ENCODE data around the gene CUX1. TPM values are rescaled to one million over a fixed set of nuclear protein-coding genes. Genes with fewer than 3 reads are reported as not detected.

The CUX1 gene
- total and polyA plus RNA-seq, 2 of the 13 experiments (the other 11 are each of a cell fraction or from before 2014, with no cell fraction given) = 13.7 to 14.9 TPM

DNA sequence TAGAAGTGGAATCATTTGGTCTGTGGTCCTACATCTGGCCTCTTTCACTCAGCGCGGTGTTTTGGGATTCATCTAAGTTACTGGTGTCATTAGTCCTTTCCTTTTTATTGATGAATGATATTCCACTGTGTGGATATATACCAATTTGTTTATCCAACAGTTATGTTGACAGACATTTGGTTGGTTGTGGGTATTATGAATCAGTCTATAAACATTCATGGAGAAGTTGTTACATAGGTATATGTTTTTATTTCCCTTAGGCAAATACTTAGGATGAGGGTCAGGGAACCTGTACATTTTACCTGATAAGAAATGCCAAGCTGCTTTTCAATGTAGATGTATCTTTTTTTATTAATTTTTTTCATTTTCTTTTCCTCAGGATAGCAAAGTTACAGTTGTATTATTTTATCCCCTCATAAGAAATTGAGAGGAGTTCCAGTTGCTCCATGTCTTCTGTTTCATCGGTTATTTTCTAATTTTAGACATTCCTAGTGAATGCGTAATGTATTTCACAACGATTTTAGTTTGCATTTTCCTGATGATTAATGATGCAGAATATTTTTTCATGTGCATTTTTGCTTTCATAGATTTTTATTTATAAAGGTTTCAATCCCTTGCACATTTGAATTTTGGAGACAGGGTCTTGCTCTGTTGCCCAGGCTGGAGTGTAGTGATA lies 265.4 kb downstream of the CUX1 start:
- FAIRE-seq (no peak), DNase-seq (ENCODE audit: low spot score) (no peak), ATAC-seq (no peak)
- no peak overlapping the region for H3K9ac ChIP-seq (ENCODE audit: insufficient read depth, low read depth, low read length)
- ChIA-PET CTCF (ENCODE audit: low intra/inter-chr PET ratio, low total read pairs) (no interaction called here), POLR2A (no interaction called here)
- TF ChIP-seq CREB1 (IDR thresholded peaks at IDR 0.05) (no peak), CREB1 (CRISPR knock-in tag; IDR thresholded peaks at IDR 0.05) (no peak), ZBTB3 (CRISPR knock-in tag; IDR thresholded peaks at IDR 0.05; ENCODE audit: borderline replicate concordance, low read depth) (no peak), SATB2 (CRISPR knock-in tag; IDR thresholded peaks at IDR 0.05) (no peak), ISX (CRISPR knock-in tag; conservative IDR thresholded peaks at IDR 0.05) (no peak), THAP7 (CRISPR knock-in tag; IDR thresholded peaks at IDR 0.05) (no peak), TRIM24 (CRISPR knock-in tag; IDR thresholded peaks at IDR 0.05) (no peak), HOMEZ (CRISPR knock-in tag; IDR thresholded peaks at IDR 0.05; ENCODE audit: low read depth) (no peak), ONECUT2 (CRISPR knock-in tag; IDR thresholded peaks at IDR 0.05) (no peak), ZNF180 (CRISPR knock-in tag; IDR thresholded peaks at IDR 0.05; ENCODE audit: borderline replicate concordance, low read depth) (no peak), ZNF878 (CRISPR knock-in tag; IDR thresholded peaks at IDR 0.05) (no peak)
- TF ChIP-seq, protein P1, sequence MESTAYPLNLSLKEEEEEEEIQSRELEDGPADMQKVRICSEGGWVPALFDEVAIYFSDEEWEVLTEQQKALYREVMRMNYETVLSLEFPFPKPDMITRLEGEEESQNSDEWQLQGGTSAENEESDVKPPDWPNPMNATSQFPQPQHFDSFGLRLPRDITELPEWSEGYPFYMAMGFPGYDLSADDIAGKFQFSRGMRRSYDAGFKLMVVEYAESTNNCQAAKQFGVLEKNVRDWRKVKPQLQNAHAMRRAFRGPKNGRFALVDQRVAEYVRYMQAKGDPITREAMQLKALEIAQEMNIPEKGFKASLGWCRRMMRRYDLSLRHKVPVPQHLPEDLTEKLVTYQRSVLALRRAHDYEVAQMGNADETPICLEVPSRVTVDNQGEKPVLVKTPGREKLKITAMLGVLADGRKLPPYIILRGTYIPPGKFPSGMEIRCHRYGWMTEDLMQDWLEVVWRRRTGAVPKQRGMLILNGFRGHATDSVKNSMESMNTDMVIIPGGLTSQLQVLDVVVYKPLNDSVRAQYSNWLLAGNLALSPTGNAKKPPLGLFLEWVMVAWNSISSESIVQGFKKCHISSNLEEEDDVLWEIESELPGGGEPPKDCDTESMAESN (CRISPR knock-in tag; conservative IDR thresholded peaks at IDR 0.05) = no peak
- 93% methylated on average over 5 of the region's 5 CpGs for WGBS (ENCODE audit: low lambda C conversion rate)
- in situ Hi-C loops (cut with HindIII; ENCODE audit: extremely low pct_ligation_motif_present, low pct_unique_long_range_greater_than_20kb) = no loop called here
- H3K4me1 ChIP-seq (ENCODE audit: insufficient read depth, low read length) = peaks cover 14% of the 10 kb centered on the region
- no peak overlapping the region for H3K27ac ChIP-seq (ENCODE audit: extremely low read length, insufficient read depth, low read length)
- BruUV-seq (replicated peaks) = no TSS peak
- H3K4me3 ChIP-seq (replicated peaks in 1 of 3; ENCODE audit: insufficient read depth in 1 of 3, low read depth in 2 of 3, low read length in 3 of 3) = no peak overlapping the region
- no peaks in the 10 kb centered on the region for H3K79me2 ChIP-seq (ENCODE audit: insufficient read depth, low read length)
- H4K20me1 ChIP-seq (ENCODE audit: insufficient read depth, low read length) = no peaks in the 10 kb centered on the region
- H2AFZ ChIP-seq (ENCODE audit: low read length) = no peak overlapping the region
- H3K36me3 ChIP-seq (replicated peaks in 1 of 2; ENCODE audit: control insufficient read depth in 1 of 2, insufficient read depth in 2 of 2, low read length in 2 of 2) = peaks cover 0 to 5% of the 10 kb centered on the region in 2 experiments; a peak in 1 of 5 replicates
- H3K27me3 ChIP-seq (ENCODE audit: control insufficient read depth in 1 of 2, insufficient read depth in 2 of 2, low read length in 2 of 2) = no peaks in the 10 kb centered on the region
- no peak overlapping the region for H3K4me2 ChIP-seq (ENCODE audit: low read depth, low read length)
- intact Hi-C loops (cut with micrococcal nuclease; ENCODE audit: unreplicated experiment) = no loop called here
- H3K9me3 ChIP-seq (ENCODE audit: low read length) = no peaks in the 10 kb centered on the region
